GM10847 (cell line): ENCODE measurements around the gene RAD54L2.

Experiments
- POLR2A ChIP-seq: IDR thresholded peaks from 2 replicates; pipeline ENCODE4 v1.6.1; 2011; ENCODE audit not compliant: insufficient read length; ENCODE audit errors: extremely low read depth

Gene RAD54L2

GRCh38 chr3:51544011-51544775 lies 5.7 kb downstream of the RAD54L2 start:
- TF ChIP-seq POLR2A: no peak

DNA sequence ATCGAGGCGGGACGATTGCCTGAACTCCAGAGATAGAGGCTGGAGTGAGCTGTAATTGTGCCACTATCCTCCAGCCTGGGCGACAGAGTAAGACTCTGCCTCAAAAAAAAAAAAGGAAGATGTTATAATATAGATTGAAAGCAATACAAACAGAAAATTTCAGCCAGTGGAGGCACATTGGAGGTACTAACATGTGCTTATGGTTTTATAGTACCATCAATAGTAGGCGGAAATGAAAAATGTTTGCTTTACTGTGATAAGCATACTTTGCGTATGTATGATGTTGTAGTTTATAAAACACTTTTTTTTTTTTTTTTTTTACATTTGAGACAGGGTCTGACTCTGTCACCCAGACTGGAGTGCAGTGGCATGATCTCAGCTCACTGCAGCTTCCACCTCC lies 8.8 kb downstream of the RAD54L2 start:
- no peak for TF ChIP-seq POLR2A

DNA sequence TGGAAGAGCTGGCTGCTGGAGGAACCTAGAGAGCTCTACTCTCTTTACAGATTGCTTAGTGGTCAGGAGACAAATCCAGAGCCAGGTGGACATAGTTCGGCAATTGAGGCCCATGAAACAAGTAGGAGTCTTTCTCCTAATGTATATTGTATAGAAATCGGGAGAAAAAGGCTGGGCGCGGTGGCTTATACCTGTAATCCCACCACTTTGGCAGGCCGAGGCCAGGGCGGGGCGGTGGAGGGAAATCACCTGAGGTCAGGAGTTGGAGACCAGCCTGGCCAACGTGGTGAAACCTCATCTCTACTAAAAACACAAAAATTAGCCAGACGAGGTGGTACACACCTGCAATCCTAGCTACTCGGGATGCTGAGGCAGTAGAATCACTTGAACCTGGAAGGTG lies 10.8 kb downstream of the RAD54L2 start:
- TF ChIP-seq POLR2A: no peak

- no peak for TF ChIP-seq POLR2A
Observed at GRCh38 chr3:51550080-51550819, 11.7 kb downstream of the RAD54L2 start.

DNA sequence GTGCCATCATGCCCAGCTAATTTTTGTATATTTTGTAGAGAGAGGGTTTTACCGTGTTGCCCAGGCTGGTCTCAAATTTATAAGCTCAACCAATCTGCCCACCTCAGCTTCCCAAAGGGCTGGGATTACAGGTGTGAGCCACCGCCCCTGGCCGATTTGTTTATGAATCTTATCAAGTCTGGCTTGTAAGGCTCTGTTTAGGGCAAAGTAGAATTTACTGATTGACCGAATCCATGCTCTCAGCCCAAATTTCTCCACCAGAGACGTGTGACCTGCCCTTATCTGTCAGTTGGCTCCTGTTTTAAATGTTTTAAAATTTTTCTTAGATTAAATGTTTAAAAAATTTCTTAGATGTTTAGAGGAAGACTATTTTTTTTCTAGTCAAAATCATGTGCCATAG lies 19.5 kb downstream of the RAD54L2 start:
- no peak for TF ChIP-seq POLR2A

GRCh38 chr3:51559411-51559888 lies 20.9 kb downstream of the RAD54L2 start:
- no peak for TF ChIP-seq POLR2A

DNA sequence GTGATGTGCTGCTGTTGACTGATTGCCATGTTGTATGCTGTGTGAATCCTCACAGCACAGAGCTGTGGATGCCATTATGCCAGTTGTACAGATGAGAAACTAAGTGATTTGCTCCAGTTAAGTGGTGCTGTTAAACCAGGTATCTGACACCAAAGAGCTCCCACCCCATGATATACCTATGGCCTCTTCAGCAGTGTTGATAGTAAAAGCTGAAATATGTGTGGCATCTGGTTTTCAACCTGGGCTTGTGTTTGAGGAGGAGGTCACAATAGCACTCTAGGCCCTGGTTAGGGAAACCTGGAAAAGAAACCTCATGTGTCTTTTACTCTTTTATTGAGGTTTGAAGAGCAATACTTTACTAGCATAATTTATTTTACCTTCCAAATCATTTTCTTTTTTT lies 21.4 kb downstream of the RAD54L2 start:
- TF ChIP-seq POLR2A: no peak

GRCh38 chr3:51568036-51568435 lies 29.5 kb downstream of the RAD54L2 start:
- no peak for TF ChIP-seq POLR2A

GRCh38 chr3:51568996-51569395 lies 30.5 kb downstream of the RAD54L2 start:
- no peak for TF ChIP-seq POLR2A

DNA sequence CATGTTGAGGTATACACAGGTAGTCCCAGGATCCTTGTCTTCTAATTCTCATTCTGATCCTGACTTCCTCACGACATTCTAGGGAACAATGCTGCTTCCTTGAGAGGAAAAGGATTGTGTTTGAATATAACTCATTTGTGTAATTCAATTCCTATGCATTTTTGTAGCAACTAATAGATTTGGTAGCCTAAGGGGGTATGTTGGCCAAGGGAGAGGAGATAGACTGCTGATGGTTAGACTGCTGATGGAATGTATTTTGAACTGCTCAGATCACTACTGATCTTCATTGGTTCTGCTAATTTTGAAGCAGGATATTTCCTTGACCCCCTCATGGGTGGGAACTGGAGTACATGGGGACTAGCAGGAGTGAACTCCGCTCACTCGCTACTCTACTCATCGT lies 39.7 kb downstream of the RAD54L2 start:
- no peak for TF ChIP-seq POLR2A

GRCh38 chr3:51580418-51580817 lies 41.9 kb downstream of the RAD54L2 start:
- no peak for TF ChIP-seq POLR2A

GRCh38 chr3:51581524-51581923 lies 43.0 kb downstream of the RAD54L2 start:
- TF ChIP-seq POLR2A: no peak

DNA sequence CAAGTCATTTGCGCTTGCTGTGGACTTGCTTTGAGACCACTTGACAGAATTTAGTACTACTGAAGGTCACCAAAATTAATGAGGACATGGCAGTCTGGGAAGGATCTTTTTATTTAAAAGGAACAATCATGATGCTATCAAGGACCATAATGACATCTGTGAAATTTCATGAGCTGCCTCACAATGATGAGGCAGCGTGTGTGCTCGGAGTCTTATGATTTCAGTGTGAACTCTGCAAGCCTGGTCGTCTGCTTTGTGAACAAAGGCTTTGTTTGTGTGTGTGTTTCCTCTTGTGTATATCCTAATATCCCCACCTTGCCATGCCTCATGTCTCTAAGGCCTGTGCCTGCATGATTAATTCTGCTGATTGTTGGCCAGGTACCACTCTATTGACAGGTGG lies 46.7 kb downstream of the RAD54L2 start:
- no peak for TF ChIP-seq POLR2A

DNA sequence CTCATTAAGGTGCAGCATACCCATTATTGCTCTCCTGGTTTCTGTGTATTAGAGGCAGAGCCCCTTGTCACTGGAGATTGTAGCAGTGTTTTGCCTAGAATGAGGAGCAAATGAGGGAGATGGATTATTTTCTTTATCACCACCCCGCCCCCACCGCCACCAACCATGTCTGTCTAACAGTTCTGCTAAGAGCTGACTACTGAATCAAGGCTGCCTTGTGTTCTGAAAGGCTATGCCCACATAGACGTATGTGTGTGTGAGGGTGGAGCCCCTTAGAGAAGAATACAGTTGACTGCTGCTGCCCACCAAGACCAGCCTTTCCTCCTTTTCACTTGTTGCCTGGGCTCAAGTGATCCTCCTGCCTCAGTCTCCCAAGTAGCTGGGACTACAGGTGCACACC lies 47.4 kb downstream of the RAD54L2 start:
- no peak for TF ChIP-seq POLR2A
